GM23248 (cell line): ENCODE measurements around the gene AJAP1.

Experiments used
- EZH2 ChIP-seq: fragments of 200-600 bp; sonication (generic); IDR thresholded peaks from 2 replicates; pipeline ENCODE4 v1.6.1; 2018; ENCODE audit warnings: antibody characterized with exemption, mild to moderate bottlenecking; ENCODE audit not compliant: insufficient read depth, poor library complexity, severe bottlenecking
- EZH2phosphoT487 ChIP-seq: fragments of 200-600 bp; sonication (generic); IDR thresholded peaks from 2 replicates; pipeline ENCODE4 v1.6.1; 2018; ENCODE audit warnings: antibody characterized with exemption, moderate library complexity, mild to moderate bottlenecking, low read depth; ENCODE audit not compliant: insufficient read depth

DNA sequence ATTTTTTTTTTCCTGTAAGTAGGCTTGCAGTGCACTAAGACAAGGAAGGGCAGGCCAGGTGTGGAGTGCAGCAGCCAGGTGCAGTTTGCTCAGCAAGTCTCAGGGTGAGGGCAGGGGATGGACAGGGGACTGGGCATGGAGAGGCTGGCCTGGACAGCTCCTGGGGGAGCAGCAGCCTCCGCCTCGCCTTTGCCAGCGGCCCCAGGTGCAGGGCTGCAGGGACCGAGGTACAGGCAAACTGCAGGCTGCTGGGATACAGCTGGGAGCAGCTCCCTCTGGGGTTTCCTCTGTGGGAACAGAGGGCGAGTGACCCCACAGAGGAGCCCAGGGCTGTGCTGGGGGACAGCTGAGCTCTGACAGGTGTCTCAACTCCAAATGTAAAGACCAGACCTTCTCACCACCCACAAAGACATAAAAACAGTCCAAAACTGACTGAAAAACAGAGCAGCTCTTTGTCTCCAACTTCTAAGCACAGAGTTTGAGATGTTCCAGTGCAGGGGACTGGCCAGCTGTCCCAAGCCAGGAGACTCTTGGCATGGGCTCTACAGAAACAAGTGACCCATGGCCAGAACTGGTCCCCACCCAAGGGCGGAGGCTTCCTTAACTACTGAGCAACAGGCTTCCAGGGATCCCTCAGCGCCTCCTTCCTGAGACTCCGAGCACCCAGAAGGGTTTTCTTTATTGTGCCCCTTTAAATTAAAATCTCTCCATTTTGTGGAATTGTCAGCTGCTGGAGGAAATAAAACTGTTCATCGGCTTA, 27.7 kb upstream of the AJAP1 start:
- TF ChIP-seq EZH2phosphoT487 (no peak), EZH2 (no peak)
